ENCODE results near the gene LEKR1.

The LEKR1 gene

GRCh38 chr3:157030712-157031111 is 204.6 kb downstream of the LEKR1 start:
- Histone ChIP-seq H3K36me3 (replicated peaks; ENCODE audit: low read depth, low read length) (peaks cover 18% of the 10 kb centered on the region), H3K9me3 (ENCODE audit: insufficient read depth, low read length) (peaks cover 5% of the 10 kb centered on the region; the same call in 1 of the 2 replicates), H3K79me2 (ENCODE audit: low read length) (no peaks in the 10 kb centered on the region), H3K4me1 (ENCODE audit: low read length) (peaks cover 33% of the 10 kb centered on the region), H3K4me2 (ENCODE audit: low read length) (no peak overlapping the region), H3K9ac (ENCODE audit: low read length) (no peak overlapping the region), H3K27me3 (ENCODE audit: low read depth, low read length) (no peaks in the 10 kb centered on the region), H4K20me1 (ENCODE audit: insufficient read depth, low read length) (no peaks in the 10 kb centered on the region), H2AFZ (ENCODE audit: low read depth, low read length) (no peak overlapping the region), H3K27ac (ENCODE audit: low read length) (no peak overlapping the region), H3K4me3 (ENCODE audit: low read length) (no peak overlapping the region)
- no peak for TF ChIP-seq CTCF (IDR thresholded peaks at IDR 0.05; ENCODE audit: low read depth, low read length)
- no peak for TF ChIP-seq EZH2phosphoT487 (IDR thresholded peaks at IDR 0.05; ENCODE audit: low read depth)

GRCh38 chr3:157033001-157033400 is 206.8 kb downstream of the LEKR1 start:
- H2AFZ ChIP-seq (ENCODE audit: low read depth, low read length) = no peak overlapping the region
- no peak overlapping the region for H3K4me2 ChIP-seq (ENCODE audit: low read length)
- H3K9me3 ChIP-seq (ENCODE audit: insufficient read depth, low read length) = peaks cover 3% of the 10 kb centered on the region; the same call in 1 of the 2 replicates
- H4K20me1 ChIP-seq (ENCODE audit: insufficient read depth, low read length) = no peaks in the 10 kb centered on the region
- H3K27me3 ChIP-seq (ENCODE audit: low read depth, low read length) = no peaks in the 10 kb centered on the region
- no peak overlapping the region for H3K9ac ChIP-seq (ENCODE audit: low read length)
- TF ChIP-seq EZH2phosphoT487 (IDR thresholded peaks at IDR 0.05; ENCODE audit: low read depth) = no peak
- no peak for TF ChIP-seq CTCF (IDR thresholded peaks at IDR 0.05; ENCODE audit: low read depth, low read length)
- H3K27ac ChIP-seq (ENCODE audit: low read length) = no peak overlapping the region
- peaks cover 16% of the 10 kb centered on the region for H3K36me3 ChIP-seq (replicated peaks; ENCODE audit: low read depth, low read length)
- peaks cover 30% of the 10 kb centered on the region for H3K4me1 ChIP-seq (ENCODE audit: low read length)
- H3K79me2 ChIP-seq (ENCODE audit: low read length) = no peaks in the 10 kb centered on the region
- H3K4me3 ChIP-seq (ENCODE audit: low read length) = no peak overlapping the region

- H3K27ac ChIP-seq (ENCODE audit: low read length) = no peak overlapping the region
- H3K4me2 ChIP-seq (ENCODE audit: low read length) = no peak overlapping the region
- no peaks in the 10 kb centered on the region for H3K9me3 ChIP-seq (ENCODE audit: insufficient read depth, low read length)
- H3K4me3 ChIP-seq (ENCODE audit: low read length) = no peak overlapping the region
- no peaks in the 10 kb centered on the region for H3K79me2 ChIP-seq (ENCODE audit: low read length)
- H3K36me3 ChIP-seq (replicated peaks; ENCODE audit: low read depth, low read length) = no peaks in the 10 kb centered on the region
- H3K9ac ChIP-seq (ENCODE audit: low read length) = no peak overlapping the region
- H3K4me1 ChIP-seq (ENCODE audit: low read length) = no peaks in the 10 kb centered on the region
- H4K20me1 ChIP-seq (ENCODE audit: insufficient read depth, low read length) = no peaks in the 10 kb centered on the region
- no peaks in the 10 kb centered on the region for H3K27me3 ChIP-seq (ENCODE audit: low read depth, low read length)
- H2AFZ ChIP-seq (ENCODE audit: low read depth, low read length) = no peak overlapping the region
- TF ChIP-seq EZH2phosphoT487 (IDR thresholded peaks at IDR 0.05; ENCODE audit: low read depth) = no peak
- TF ChIP-seq CTCF (IDR thresholded peaks at IDR 0.05; ENCODE audit: low read depth, low read length) = no peak
Measured at GRCh38 chr3:157040456-157040855, 214.3 kb downstream of the LEKR1 start.

GRCh38 chr3:157042226-157042625 is 216.1 kb downstream of the LEKR1 start:
- Histone ChIP-seq H3K27me3 (ENCODE audit: low read depth, low read length) (no peaks in the 10 kb centered on the region), H3K4me3 (ENCODE audit: low read length) (no peak overlapping the region), H3K9ac (ENCODE audit: low read length) (no peak overlapping the region), H3K27ac (ENCODE audit: low read length) (no peak overlapping the region), H3K4me2 (ENCODE audit: low read length) (no peak overlapping the region), H3K9me3 (ENCODE audit: insufficient read depth, low read length) (no peaks in the 10 kb centered on the region), H4K20me1 (ENCODE audit: insufficient read depth, low read length) (no peaks in the 10 kb centered on the region), H3K36me3 (replicated peaks; ENCODE audit: low read depth, low read length) (no peaks in the 10 kb centered on the region), H3K4me1 (ENCODE audit: low read length) (peaks cover 13% of the 10 kb centered on the region), H3K79me2 (ENCODE audit: low read length) (no peaks in the 10 kb centered on the region), H2AFZ (ENCODE audit: low read depth, low read length) (no peak overlapping the region)
- TF ChIP-seq CTCF (IDR thresholded peaks at IDR 0.05; ENCODE audit: low read depth, low read length) (no peak), EZH2phosphoT487 (IDR thresholded peaks at IDR 0.05; ENCODE audit: low read depth) (no peak)

Data from OCI-LY3 (cell line).